Stimulated activated CD4-positive, alpha-beta T cell treated with anti-CD3 and anti-CD28 coated beads, Interleukin-1b, Interleukin-23, amount 100 ng/mL, for 1 hour (primary cell): ENCODE measurements around the gene LBX1.
"Not testable (repeated sequence)": the region's sequence is repeated elsewhere in the genome, so short reads cannot be mapped to it uniquely, and the experiment has no call there.

ENCODE experiments used
- DNase-seq, 2 donors: peaks; one replicate each; pipeline ENCODE4 v3.0.0-alpha.2; 2020; ENCODE audit warnings: low read depth in 2 of 2

LBX1 gene

DNA sequence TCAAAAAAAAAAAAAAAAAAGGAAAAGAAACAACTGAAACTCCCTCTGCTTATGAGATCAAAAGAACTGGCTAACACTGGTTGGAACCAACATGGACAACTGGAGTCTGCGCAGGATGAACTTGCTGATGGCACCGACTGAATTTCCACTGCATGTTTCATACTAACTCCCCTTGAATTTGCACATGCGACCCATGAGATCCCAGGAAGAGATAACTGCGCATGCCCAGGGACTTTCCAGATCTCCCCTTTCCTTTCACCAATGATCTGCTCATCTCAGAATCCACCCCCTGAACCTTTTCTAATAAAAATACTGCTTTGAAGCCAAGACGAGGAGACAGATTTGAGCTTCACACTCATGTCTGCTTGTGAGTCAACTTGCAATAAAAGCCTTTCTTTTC lies 20.7 kb downstream of the LBX1 start:
- DNase-seq: no peak

- DNase-seq: no peak
These were observed 22.2 kb downstream of the LBX1 start for GRCh38 chr10:101207026-101207425.

GRCh38 chr10:101202667-101203066 lies 26.6 kb downstream of the LBX1 start:
- not testable (repeated sequence) for DNase-seq

DNA sequence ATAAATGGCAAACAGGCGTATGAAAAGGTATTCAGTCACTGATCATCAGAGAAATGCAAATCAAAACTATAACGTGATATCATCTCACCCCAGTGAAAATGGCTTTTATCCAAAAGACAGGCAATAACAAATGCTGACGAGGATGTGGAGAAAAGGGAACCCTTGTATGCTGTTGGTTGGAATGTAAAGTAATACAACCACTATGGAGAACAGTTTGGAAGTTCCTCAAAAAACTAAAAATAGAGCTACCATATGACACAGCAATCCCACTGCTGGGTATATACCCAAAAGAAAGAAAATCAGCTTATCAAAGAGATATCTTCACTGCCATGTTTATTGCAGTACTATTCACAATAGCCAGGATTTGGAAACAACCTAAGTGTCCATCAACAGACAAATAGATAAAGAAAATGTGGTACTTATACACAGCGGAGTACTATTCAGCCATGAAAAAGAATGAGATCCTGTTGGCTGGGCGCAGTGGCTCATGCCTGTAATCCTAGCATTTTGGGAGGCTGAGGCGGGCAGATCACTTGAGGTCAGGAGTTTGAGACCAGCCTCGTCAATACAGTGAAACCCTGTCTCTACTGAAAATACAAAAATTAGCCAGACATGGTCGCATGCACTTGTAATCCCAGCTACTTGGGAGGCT lies 30.8 kb downstream of the LBX1 start:
- DNase-seq: not testable (repeated sequence)

DNA sequence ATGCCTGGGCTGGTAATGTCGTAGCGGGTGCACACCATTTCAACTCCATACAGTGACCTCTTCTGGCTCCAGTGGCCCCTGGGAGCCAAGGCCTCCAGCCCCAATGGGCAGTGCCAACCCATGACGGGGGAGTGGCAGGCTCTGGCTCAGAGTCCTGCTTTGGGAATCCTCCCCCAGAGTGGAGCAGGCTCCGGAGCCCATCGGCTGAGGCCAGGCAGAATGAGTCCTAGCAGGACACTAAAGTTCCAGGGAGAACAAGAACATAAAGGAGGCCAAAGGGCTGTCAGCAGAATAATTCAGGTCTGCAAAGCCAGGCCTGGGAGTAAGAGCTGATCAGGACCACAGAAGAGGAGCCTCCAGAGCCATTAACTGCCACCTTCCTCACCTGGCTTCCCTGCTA lies 33.3 kb downstream of the LBX1 start:
- no peak for DNase-seq

- no peak for DNase-seq
These were observed 39.5 kb downstream of the LBX1 start for GRCh38 chr10:101189461-101190401.

GRCh38 chr10:101188942-101189341 lies 40.3 kb downstream of the LBX1 start:
- DNase-seq: no peak

GRCh38 chr10:101183458-101184183 lies 45.6 kb downstream of the LBX1 start:
- DNase-seq: no peak

DNA sequence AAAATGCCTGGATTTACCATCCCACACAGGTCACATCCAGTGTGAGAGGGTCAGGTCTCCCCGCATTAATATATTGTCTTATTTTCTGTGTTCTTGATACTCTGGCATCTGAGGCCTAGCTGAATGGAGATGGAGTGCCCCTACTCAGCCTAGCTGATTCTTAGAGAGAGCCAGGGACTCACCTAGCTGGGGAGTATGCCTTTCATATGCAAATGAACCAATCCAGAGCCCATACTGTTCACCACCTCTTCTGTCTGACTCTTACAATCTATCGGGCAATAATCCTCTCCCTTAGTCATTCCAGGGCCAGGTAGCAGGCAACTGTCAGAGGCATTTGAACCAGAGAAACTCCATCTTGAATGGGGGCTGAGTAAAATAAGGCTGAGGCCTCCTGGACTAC lies 46.3 kb downstream of the LBX1 start:
- DNase-seq: no peak
